ENCODE measurements around the gene LSM11. TPM values are rescaled to one million over a fixed set of nuclear protein-coding genes. Genes with fewer than 3 reads are reported as not detected.
A peak's percentile ranks its signal among the peaks of the same experiment; 100 is the strongest.

The LSM11 gene
- polyA plus RNA-seq, 2 donors = 0.94 to 1.3 TPM

DNA sequence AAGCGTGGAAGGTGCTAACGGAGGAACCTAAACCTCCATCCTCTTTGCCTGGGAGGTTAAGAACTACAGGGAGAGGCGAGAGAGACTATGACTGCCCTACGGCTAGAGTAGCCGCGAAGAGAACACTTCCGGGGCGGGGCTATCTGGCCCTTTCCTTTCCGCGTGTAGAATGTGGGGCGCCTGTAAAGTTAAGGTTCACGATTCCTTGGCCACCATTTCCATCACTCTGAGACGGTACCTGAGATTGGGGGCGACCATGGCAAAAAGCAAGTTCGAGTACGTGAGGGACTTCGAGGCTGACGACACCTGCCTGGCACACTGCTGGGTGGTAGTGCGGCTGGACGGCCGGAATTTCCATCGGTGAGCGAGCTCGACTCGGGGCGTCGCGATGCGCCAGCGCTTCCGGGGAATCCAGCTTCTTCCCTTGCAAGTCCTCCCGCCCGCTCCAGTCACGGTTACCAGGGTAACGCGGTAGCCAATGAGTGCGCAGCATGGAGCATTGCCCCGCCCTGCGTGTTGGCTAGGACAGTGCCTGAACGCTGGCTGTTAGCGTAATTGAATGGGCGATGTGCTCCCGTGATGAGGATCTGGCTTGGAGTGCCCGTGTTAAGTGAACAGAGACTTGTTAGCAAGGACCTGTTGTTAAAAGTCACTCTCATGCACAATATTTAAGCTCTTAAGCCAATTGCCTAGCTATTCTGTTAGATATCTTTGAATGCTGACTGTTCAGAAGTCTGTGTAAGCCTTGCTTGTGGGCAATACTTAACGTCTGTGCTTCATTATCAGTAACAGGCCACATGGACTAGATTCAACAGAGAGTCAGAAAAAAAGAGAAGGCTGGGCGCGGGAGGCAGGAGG lies 12.0 kb upstream of the LSM11 start, which contains the start of gene THG1L:
Gene THG1L, plus strand, starts transcription at position 149 of the 858 bp plus-strand sequence. Its CDS starts 21 bp downstream, at position 170.
- Histone ChIP-seq H3K27ac (ENCODE audit: low read depth in 2 of 2, low read length in 1 of 2) (peak within 1 kb of the TSS; percentile 97 to 99), H3K4me3 (ENCODE audit: low read depth in 1 of 2, low read length in 2 of 2) (peak within 1 kb of the TSS; percentile 79 to 87), H3K27me3 (ENCODE audit: control insufficient read depth in 1 of 2, insufficient read depth in 2 of 2, low read length in 2 of 2) (no peaks in the 10 kb centered on the region), H3K4me1 (ENCODE audit: control insufficient read depth in 2 of 2, insufficient read depth in 2 of 2, low read length in 1 of 2) (no peaks in the 10 kb centered on the region), H3K36me3 (ENCODE audit: control insufficient read depth in 2 of 2, insufficient read depth in 2 of 2, low read length in 1 of 2) (peaks cover 0 to 5% of the 10 kb centered on the region in 2 donors), H3K9me3 (ENCODE audit: control insufficient read depth in 2 of 2, insufficient read depth in 1 of 2, low read depth in 1 of 2, low read length in 1 of 2) (no peaks in the 10 kb centered on the region)
- WGBS, 2 donors = 2% methylated on average over 47 of the region's 47 CpGs

DNA sequence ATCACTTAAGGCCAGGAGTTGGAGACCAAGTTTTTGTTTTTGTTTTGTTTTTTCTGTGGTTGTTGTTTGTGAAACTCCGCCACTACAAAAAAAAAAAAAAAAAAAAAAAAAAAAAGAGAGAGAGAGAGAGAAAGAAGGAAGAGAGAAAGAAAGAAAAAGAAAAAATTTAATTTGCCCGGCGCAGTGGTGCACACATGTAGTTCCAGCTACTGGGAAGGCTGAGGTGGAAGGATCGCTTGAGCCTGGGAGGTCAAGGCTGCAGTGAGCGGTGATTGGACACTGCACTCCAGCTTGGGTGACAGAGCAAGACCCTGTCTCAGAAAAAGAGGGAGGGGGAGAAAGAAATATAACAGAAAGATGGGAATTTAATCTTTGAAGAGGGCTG lies 11.4 kb upstream of the LSM11 start:
- Histone ChIP-seq H3K27ac (ENCODE audit: low read depth in 2 of 2, low read length in 1 of 2) (peak overlapping the region in 1 of 2 donors; percentile 99), H3K4me3 (ENCODE audit: low read depth in 1 of 2, low read length in 2 of 2) (peak overlapping the region in 1 of 2 donors; percentile 87), H3K27me3 (ENCODE audit: control insufficient read depth in 1 of 2, insufficient read depth in 2 of 2, low read length in 2 of 2) (no peaks in the 10 kb centered on the region), H3K9me3 (ENCODE audit: control insufficient read depth in 2 of 2, insufficient read depth in 1 of 2, low read depth in 1 of 2, low read length in 1 of 2) (no peaks in the 10 kb centered on the region), H3K4me1 (ENCODE audit: control insufficient read depth in 2 of 2, insufficient read depth in 2 of 2, low read length in 1 of 2) (no peaks in the 10 kb centered on the region), H3K36me3 (ENCODE audit: control insufficient read depth in 2 of 2, insufficient read depth in 2 of 2, low read length in 1 of 2) (peaks cover 0 to 5% of the 10 kb centered on the region in 2 donors)
- 92 to 95% methylated on average over 5 of the region's 5 CpGs for WGBS, 2 donors

DNA sequence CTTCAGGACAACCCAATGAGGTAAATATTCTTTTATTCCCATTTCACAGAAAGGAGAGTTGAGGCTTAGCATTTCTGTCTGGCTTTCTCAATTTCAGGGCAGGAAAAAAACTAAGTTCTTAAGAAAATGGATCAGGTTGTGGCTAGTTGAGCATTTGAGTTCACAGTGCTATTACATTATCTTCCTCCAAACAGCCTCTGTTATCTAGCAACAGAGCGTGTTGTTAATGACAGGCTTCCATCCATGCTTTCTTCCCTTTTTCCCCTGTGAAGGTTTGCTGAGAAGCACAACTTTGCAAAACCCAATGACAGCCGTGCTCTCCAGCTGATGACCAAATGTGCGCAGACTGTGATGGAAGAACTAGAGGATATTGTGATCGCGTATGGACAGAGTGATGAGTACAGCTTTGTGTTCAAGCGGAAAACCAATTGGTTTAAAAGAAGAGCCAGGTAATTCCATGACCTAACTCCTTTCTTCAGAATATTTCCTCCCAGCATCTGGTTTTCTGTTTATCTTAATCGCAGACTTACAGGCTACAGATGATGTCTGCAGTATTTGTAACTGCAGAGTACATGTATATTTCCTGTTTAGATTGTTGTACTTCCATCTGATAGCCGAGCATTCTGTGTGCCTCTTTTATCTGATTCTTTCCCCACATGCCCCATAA lies 10.8 kb upstream of the LSM11 start:
- 91 to 93% methylated on average over 8 of the region's 8 CpGs for WGBS, 2 donors
- peaks cover 0 to 5% of the 10 kb centered on the region in 2 donors for H3K36me3 ChIP-seq (ENCODE audit: control insufficient read depth in 2 of 2, insufficient read depth in 2 of 2, low read length in 1 of 2)

DNA sequence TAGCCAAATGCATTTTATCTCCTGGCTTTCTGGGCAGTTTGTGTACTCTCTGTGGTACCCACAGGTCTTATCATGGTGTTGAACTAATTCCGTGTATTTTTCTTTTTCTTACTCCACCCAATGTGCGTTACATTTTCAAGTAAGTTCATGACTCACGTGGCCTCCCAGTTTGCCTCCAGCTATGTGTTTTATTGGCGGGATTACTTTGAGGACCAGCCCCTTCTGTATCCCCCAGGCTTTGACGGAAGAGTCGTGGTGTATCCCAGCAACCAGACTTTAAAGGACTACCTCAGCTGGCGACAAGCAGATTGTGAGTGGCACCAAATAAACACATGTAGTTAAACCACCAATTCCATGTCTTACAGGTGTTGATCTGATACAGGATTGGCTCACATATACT lies 9.1 kb upstream of the LSM11 start:
- H3K27ac ChIP-seq (ENCODE audit: low read depth in 2 of 2, low read length in 1 of 2) = no peak overlapping the region
- no peaks in the 10 kb centered on the region for H3K27me3 ChIP-seq (ENCODE audit: control insufficient read depth in 1 of 2, insufficient read depth in 2 of 2, low read length in 2 of 2)
- no peaks in the 10 kb centered on the region for H3K4me1 ChIP-seq (ENCODE audit: control insufficient read depth in 2 of 2, insufficient read depth in 2 of 2, low read length in 1 of 2)
- 63 to 78% methylated on average over 7 of the region's 7 CpGs for WGBS, 2 donors
- no peak overlapping the region for H3K4me3 ChIP-seq (ENCODE audit: low read depth in 1 of 2, low read length in 2 of 2)
- peaks cover 0 to 8% of the 10 kb centered on the region in 2 donors for H3K36me3 ChIP-seq (ENCODE audit: control insufficient read depth in 2 of 2, insufficient read depth in 2 of 2, low read length in 1 of 2)
- no peaks in the 10 kb centered on the region for H3K9me3 ChIP-seq (ENCODE audit: control insufficient read depth in 2 of 2, insufficient read depth in 1 of 2, low read depth in 1 of 2, low read length in 1 of 2)

More for the DNA sequence above, 10.8 kb upstream of the LSM11 start:
- Histone ChIP-seq H3K9me3 (ENCODE audit: control insufficient read depth in 2 of 2, insufficient read depth in 1 of 2, low read depth in 1 of 2, low read length in 1 of 2) (no peaks in the 10 kb centered on the region), H3K27me3 (ENCODE audit: control insufficient read depth in 1 of 2, insufficient read depth in 2 of 2, low read length in 2 of 2) (no peaks in the 10 kb centered on the region), H3K4me1 (ENCODE audit: control insufficient read depth in 2 of 2, insufficient read depth in 2 of 2, low read length in 1 of 2) (no peaks in the 10 kb centered on the region), H3K4me3 (ENCODE audit: low read depth in 1 of 2, low read length in 2 of 2) (no peak overlapping the region), H3K27ac (ENCODE audit: low read depth in 2 of 2, low read length in 1 of 2) (no peak overlapping the region)

DNA sequence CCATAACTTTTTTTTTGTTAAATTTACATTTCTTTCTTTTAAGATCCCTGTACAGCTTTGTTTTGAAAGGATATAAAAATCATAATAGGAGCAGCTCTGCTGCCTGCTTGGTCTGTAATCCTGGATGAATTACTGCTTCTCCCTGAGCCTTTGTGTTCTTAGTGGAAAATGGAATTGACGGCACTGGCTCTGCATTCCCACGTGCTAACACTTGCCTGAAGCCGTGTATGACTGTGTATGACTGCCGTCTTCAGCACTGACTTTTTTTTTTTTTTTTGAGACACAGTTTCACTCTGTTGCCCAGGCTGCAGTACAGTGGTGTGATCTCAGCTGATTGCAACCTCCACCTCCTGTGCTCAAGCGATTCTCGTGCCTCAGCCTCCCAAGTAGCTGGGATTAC lies 7.5 kb upstream of the LSM11 start:
- no peak overlapping the region for H3K4me3 ChIP-seq (ENCODE audit: low read depth in 1 of 2, low read length in 2 of 2)
- no peaks in the 10 kb centered on the region for H3K4me1 ChIP-seq (ENCODE audit: control insufficient read depth in 2 of 2, insufficient read depth in 2 of 2, low read length in 1 of 2)
- no peaks in the 10 kb centered on the region for H3K27me3 ChIP-seq (ENCODE audit: control insufficient read depth in 1 of 2, insufficient read depth in 2 of 2, low read length in 2 of 2)
- H3K27ac ChIP-seq (ENCODE audit: low read depth in 2 of 2, low read length in 1 of 2) = no peak overlapping the region
- WGBS, 2 donors = 61 to 69% methylated on average over 6 of the region's 6 CpGs
- no peaks in the 10 kb centered on the region for H3K9me3 ChIP-seq (ENCODE audit: control insufficient read depth in 2 of 2, insufficient read depth in 1 of 2, low read depth in 1 of 2, low read length in 1 of 2)
- H3K36me3 ChIP-seq (ENCODE audit: control insufficient read depth in 2 of 2, insufficient read depth in 2 of 2, low read length in 1 of 2) = peaks cover 0 to 9% of the 10 kb centered on the region in 2 donors

DNA sequence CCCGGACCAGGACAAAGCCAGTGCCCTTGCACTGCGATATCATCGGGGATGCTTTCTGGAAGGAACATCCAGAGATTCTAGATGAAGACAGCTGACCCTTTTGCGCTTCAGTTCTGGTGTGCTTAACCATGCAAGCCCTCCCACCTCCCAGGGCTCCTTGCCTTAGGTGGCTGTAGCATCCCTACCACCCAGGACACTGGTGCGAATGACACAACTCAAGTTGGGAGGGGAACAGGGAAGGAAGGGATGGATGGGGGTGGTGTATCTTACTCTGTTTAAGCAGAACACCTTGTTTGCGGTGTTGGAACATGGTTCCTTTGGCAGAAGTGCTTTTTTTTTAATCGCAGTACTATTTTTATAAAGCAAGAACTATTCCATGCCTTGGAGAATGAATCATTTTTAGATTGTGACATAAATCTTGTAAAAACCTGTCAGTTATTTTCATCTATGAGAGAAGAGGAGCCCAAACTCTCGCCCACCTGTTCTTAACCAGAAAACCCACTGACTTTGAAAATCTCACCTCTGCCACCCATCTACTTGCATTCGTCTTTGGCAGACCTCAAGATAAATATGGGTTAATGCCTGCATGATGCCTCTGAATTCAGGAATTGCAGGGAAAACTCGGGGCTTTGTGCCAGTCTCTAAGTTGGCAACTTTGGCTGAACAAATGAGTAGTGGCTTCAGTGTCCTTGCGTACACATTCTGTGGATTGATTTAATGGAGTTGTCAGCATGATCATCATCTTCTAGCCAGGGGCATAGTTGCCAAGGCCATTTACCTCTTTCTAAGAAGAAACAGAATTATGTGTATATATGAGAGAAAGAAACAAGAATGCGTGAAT lies 3.9 kb upstream of the LSM11 start:
- peaks cover 0 to 5% of the 10 kb centered on the region in 2 donors for H3K4me1 ChIP-seq (ENCODE audit: control insufficient read depth in 2 of 2, insufficient read depth in 2 of 2, low read length in 1 of 2)
- no peaks in the 10 kb centered on the region for H3K9me3 ChIP-seq (ENCODE audit: control insufficient read depth in 2 of 2, insufficient read depth in 1 of 2, low read depth in 1 of 2, low read length in 1 of 2)
- WGBS, 2 donors = 82% methylated on average over 12 of the region's 12 CpGs
- no peak overlapping the region for H3K27ac ChIP-seq (ENCODE audit: low read depth in 2 of 2, low read length in 1 of 2)
- H3K4me3 ChIP-seq (ENCODE audit: low read depth in 1 of 2, low read length in 2 of 2) = no peak overlapping the region
- peaks cover 0 to 5% of the 10 kb centered on the region in 2 donors for H3K36me3 ChIP-seq (ENCODE audit: control insufficient read depth in 2 of 2, insufficient read depth in 2 of 2, low read length in 1 of 2)
- H3K27me3 ChIP-seq (ENCODE audit: control insufficient read depth in 1 of 2, insufficient read depth in 2 of 2, low read length in 2 of 2) = no peaks in the 10 kb centered on the region

DNA sequence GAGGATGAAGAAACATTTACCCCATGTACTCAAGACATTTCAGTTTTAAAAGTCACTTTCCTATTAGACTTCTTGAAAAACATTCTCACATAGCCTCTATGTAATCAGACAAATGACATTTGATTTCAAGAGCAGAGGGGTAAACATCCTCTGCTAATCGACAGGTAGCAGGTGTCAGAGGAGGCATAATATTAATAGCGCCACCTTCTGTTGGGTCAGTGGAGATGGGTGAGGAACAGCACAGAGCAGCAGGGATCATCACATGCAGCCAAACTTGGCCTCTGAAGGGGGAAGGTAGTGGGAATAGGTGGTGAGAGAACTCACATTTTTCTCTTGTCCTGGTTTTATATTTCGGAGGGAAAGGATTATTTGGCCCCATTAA lies 3.3 kb upstream of the LSM11 start:
- 44 to 54% methylated on average over 3 of the region's 3 CpGs for WGBS, 2 donors
- no peak overlapping the region for H3K4me3 ChIP-seq (ENCODE audit: low read depth in 1 of 2, low read length in 2 of 2)
- H3K27me3 ChIP-seq (ENCODE audit: control insufficient read depth in 1 of 2, insufficient read depth in 2 of 2, low read length in 2 of 2) = no peaks in the 10 kb centered on the region
- no peaks in the 10 kb centered on the region for H3K9me3 ChIP-seq (ENCODE audit: control insufficient read depth in 2 of 2, insufficient read depth in 1 of 2, low read depth in 1 of 2, low read length in 1 of 2)
- peaks cover 0 to 4% of the 10 kb centered on the region in 2 donors for H3K36me3 ChIP-seq (ENCODE audit: control insufficient read depth in 2 of 2, insufficient read depth in 2 of 2, low read length in 1 of 2)
- no peak overlapping the region for H3K27ac ChIP-seq (ENCODE audit: low read depth in 2 of 2, low read length in 1 of 2)
- peaks cover 0 to 7% of the 10 kb centered on the region in 2 donors for H3K4me1 ChIP-seq (ENCODE audit: control insufficient read depth in 2 of 2, insufficient read depth in 2 of 2, low read length in 1 of 2)

DNA sequence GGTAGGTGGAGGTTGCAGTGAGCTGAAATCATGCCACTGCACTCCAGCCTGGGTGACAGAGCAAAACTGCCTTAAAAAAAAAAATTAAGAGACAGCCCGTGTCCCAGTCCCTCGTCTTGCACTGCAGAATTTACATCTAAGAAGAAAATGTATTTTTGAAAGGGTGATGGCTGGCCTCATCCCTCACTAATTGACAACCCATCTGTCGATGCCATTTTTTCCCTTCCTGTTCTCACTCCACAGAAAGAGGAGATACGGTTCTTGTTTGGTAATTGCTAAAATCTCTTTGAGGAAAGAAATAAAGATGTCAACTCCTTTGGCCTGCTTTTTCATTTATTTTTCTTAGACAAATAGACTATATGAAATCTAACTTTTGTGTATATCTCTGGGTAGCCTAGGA lies 2.4 kb upstream of the LSM11 start:
- no peak overlapping the region for H3K27ac ChIP-seq (ENCODE audit: low read depth in 2 of 2, low read length in 1 of 2)
- peaks cover 0 to 7% of the 10 kb centered on the region in 2 donors for H3K4me1 ChIP-seq (ENCODE audit: control insufficient read depth in 2 of 2, insufficient read depth in 2 of 2, low read length in 1 of 2)
- H3K27me3 ChIP-seq (ENCODE audit: control insufficient read depth in 1 of 2, insufficient read depth in 2 of 2, low read length in 2 of 2) = no peaks in the 10 kb centered on the region
- WGBS, 2 donors = 72 to 77% methylated on average over 4 of the region's 4 CpGs
- no peaks in the 10 kb centered on the region for H3K9me3 ChIP-seq (ENCODE audit: control insufficient read depth in 2 of 2, insufficient read depth in 1 of 2, low read depth in 1 of 2, low read length in 1 of 2)
- H3K4me3 ChIP-seq (ENCODE audit: low read depth in 1 of 2, low read length in 2 of 2) = no peak overlapping the region
- H3K36me3 ChIP-seq (ENCODE audit: control insufficient read depth in 2 of 2, insufficient read depth in 2 of 2, low read length in 1 of 2) = peaks cover 0 to 3% of the 10 kb centered on the region in 2 donors

Data from esophagus (tissue), 2 donors.